Stimulated activated CD4-positive, alpha-beta T cell treated with anti-CD3 and anti-CD28 coated beads, TNF-alpha, amount 100 ng/mL, for 24 hours (primary cell): ENCODE data around the gene SLC9A9.

Experiments
- DNase-seq, 3 experiments: peaks; one replicate each; pipeline ENCODE4 v3.0.0-alpha.2; 2020; ENCODE audit warnings: low read depth in 3 of 3

The SLC9A9 gene

GRCh38 chr3:143757691-143758090 lies 90.6 kb downstream of the SLC9A9 start:
- DNase-seq: no peak

- DNase-seq: no peak
Observed at GRCh38 chr3:143755978-143756377, 92.3 kb downstream of the SLC9A9 start.

GRCh38 chr3:143754090-143754489 lies 94.2 kb downstream of the SLC9A9 start:
- no peak for DNase-seq

- DNase-seq: no peak
Observed at GRCh38 chr3:143753456-143753855, 94.8 kb downstream of the SLC9A9 start.

- DNase-seq: no peak
Observed at GRCh38 chr3:143753006-143753405, 95.3 kb downstream of the SLC9A9 start.

- DNase-seq: peak in 1 of 3 experiments; percentile 13
Observed at GRCh38 chr3:143751643-143752178, 96.6 kb downstream of the SLC9A9 start.

DNA sequence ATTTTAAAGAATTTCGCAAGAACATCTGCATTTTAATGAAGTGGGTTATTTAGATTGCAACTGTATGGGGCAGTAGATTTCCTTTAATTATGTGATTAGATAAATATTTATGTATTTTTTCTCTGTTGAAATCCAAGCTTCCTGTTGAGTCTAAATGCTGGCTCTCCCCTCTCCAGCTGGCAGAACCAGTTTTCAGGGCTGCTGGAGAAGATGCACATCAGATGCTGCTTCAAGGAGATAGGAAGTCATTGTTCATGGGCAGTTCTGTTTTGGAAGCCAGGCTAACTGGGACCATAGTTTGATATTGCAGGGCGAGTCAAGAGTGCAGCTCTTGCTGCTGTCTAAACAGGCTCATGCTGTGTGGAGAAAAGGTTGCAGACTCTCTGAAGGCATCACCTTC lies 97.4 kb downstream of the SLC9A9 start:
- DNase-seq: no peak

GRCh38 chr3:143749926-143750325 lies 98.3 kb downstream of the SLC9A9 start:
- DNase-seq: no peak

- DNase-seq: no peak
Observed at GRCh38 chr3:143737065-143737464, 111.2 kb downstream of the SLC9A9 start.

DNA sequence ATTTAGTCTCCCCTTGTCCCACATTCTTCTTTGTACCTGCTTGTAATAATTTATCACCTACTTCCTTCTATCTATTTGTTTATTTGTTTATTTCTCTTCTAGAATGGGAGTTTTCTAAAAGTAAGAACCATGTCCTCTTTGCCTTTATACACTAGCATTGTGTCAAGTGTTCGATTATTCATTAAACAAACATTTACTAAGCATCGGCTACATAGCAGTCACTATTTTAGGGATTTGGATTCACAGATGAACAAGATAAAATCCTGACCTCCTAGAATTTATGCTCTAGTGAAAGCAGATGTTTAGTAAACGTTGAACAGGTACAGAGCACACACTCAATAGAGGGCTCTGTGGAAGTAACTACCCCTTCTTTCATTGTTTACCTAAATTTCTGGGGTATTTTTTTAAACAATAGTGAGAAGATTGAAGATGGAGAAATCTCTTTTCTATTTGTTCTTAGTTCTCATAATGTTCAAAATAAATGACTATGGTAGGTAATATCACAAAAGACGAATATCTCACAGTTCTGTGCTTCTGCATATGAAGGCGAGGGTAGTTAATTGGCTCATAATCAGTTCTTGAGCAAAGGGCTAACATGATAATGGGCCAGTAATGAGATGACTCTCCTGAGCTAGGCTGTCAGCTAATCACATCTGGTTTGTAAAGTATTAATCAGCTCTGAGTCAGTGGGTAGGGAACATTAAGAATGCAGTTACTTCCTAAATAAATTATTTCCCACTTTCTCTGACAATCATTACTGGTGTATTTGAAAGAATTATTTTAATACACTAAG lies 111.9 kb downstream of the SLC9A9 start:
- no peak for DNase-seq

- DNase-seq: no peak
Observed at GRCh38 chr3:143731776-143732175, 116.5 kb downstream of the SLC9A9 start.

DNA sequence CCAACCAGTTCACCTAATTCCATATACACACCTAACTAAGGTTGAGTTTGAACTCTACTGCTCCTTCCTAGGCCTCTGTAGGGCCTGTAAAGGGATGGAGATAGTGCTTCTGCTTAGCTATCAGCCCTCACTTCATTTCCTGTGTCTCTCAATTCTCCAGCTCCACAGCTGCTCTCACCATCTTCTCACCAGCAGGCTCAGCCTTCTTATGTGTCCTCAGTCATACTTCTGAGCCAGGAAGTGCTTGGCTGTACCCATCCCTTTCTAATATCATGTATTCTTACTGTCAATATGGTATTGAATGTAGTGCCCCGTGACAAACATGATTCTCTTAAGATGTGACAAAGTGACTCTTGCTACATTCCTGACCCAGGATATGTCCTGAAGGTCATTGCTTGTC lies 116.9 kb downstream of the SLC9A9 start:
- DNase-seq: no peak

- no peak for DNase-seq
Observed at GRCh38 chr3:143727391-143727790, 120.9 kb downstream of the SLC9A9 start.

DNA sequence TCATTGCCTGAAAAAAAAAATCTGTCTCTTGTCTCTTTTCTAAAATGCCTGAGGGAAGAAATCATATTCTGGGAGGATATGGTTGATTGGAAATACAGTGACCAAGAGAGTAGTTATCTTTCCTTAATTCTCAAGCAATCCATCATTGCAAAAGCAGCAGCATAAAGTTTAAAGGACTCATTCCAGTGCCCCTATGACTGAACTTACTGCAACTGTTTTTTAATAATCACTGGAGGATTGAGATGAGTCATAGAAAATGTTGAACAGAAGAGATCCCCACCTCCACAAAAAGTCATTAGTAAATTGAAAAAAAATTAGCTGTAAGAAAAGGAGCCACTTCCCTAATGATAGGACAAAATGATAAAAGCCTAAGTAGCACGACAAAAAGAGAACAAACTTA lies 121.5 kb downstream of the SLC9A9 start:
- DNase-seq: no peak

GRCh38 chr3:143720381-143720780 lies 127.9 kb downstream of the SLC9A9 start:
- no peak for DNase-seq

GRCh38 chr3:143718463-143718862 lies 129.8 kb downstream of the SLC9A9 start:
- no peak for DNase-seq

GRCh38 chr3:143716731-143717130 lies 131.5 kb downstream of the SLC9A9 start:
- no peak for DNase-seq

DNA sequence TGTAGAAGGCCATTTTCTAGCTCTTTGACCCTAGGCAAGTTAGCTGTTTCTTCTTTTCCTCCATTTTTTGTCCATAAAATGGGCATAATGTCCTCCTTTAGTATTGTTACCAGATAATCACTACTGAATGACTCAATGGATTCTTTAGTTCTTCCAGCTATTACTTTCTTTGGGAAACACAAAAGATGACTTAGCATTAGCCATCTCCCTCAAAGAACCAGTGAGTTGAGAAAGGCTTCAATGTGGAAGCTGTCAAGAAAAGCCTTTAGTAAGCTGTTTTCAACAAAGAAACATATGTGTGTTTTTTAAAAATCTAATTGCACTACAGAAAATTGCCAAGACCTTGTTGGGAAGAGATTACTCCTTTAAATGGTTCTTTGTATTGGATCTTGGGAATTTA lies 135.7 kb downstream of the SLC9A9 start:
- no peak for DNase-seq

DNA sequence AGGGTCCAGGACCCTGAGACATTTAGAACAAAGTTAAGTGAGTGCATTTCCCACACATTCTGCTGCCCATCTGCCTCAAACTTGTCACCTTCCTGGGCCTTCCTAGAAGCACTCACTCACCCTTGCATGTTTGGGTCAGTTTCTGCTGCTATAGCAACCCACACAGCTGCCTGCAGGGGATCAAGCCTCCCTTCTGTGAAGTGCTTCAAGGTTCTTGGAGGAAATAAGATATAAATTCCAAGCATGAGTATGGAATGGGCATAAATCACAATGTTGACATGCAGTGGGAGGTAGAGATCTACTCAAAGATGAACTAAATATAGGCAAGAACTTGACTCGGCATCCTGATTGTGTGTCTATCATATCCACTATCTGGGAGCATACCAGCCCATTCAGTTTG lies 140.4 kb downstream of the SLC9A9 start:
- no peak for DNase-seq

- no peak for DNase-seq
Observed at GRCh38 chr3:143700431-143700975, 147.8 kb downstream of the SLC9A9 start.

GRCh38 chr3:143699424-143699823 lies 148.8 kb downstream of the SLC9A9 start:
- DNase-seq: no peak

- DNase-seq: no peak
Observed at GRCh38 chr3:143698682-143699303, 149.5 kb downstream of the SLC9A9 start.

DNA sequence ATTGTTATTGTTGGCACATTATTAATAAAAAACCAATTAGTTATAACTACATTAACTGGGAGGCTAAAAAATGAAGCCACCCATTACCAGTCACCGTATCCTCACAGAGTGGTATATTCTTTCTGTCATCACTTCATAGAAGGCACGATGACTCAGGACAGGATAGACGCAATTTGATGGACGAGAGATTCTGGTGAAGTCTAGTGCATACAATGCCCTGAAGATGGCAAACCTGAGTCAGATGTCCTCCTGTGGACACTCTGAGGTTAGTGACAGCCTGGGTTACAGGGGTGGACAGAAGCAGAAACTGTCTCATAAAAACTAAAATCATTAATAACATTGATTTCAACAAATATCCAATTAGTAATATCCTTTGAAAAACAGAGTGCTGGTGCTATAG lies 150.3 kb downstream of the SLC9A9 start:
- no peak for DNase-seq
